ENCODE measurements around the gene MYOD1.

DNA sequence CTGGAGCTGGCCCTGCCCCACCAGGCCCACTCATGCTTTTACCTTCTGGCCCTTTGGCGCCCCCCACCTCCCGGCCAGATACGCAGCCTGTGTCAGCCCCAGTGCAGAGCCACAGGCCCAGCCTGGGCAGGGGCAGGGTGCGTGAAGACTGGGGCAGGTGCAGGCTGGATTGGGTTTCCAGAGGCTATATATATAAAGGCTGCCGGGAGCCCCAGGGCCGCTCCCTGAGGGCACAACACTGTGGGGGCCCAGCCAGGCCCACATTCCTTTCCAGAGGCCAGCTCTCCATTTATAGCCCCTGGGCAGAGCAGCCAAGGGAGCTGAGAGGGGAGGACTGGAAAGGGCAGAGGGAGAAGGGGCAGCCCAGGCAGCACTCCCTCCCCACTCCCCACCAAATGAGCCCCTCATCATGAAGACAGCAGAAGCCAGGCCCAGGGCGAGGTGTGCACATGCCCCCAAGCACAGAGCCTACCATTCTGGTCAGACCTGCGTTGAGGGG lies 5.0 kb upstream of the MYOD1 start:
- TF ChIP-seq POLR2AphosphoS5 (IDR thresholded peaks at IDR 0.05; ENCODE audit: low read depth, low read length), result no peak
- no peak for TF ChIP-seq FOXP2 (optimal IDR thresholded peaks at IDR 0.05; ENCODE audit: borderline replicate concordance, extremely low read depth, extremely low read length, insufficient read depth)

All from PFSK-1 (cell line).